Right lobe of liver (tissue), 6 donors: Measurements from ENCODE around the gene SLC44A5. TPM values are rescaled to one million over a fixed set of nuclear protein-coding genes. Genes with fewer than 3 reads are reported as not detected.

Experiments used
- ATAC-seq, 4 donors: fragments of 200-7000 bp; cut with Tn5 transposase; one replicate each; pipeline ENCODE4 v1.9.1; 2020; ENCODE audit warnings: mild to moderate bottlenecking in 4 of 4, moderate library complexity in 4 of 4
- DNase-seq, 3 donors: peaks; one replicate each; pipeline ENCODE4 v3.0.0-alpha.2; 2020
- H3K27ac ChIP-seq, 3 donors: fragments of 200-600 bp; one replicate each; pipeline ENCODE4 v1.8.0; 2022
- H3K27me3 ChIP-seq, 2 donors: fragments of 200-600 bp; one replicate each; pipeline ENCODE4 v1.8.0; 2022
- H3K36me3 ChIP-seq, 4 donors: fragments of 200-600 bp; sonication (generic) in 1 of 4; one replicate each; pipeline versions ENCODE4 v1.5.1 to v1.8.0; 2017 to 2022; ENCODE audit warnings: control low read depth in 1 of 4
- H3K4me1 ChIP-seq, 4 donors: fragments of 200-600 bp; sonication (generic) in 1 of 4; one replicate each; pipeline versions ENCODE4 v1.5.1 to v1.8.0; 2017 to 2022; ENCODE audit warnings: control low read depth in 1 of 4
- H3K4me3 ChIP-seq, 3 donors: fragments of 200-600 bp; one replicate each; pipeline ENCODE4 v1.8.0; 2022
- H3K9me3 ChIP-seq, 4 donors: fragments of 200-600 bp; sonication (generic) in 1 of 4; one replicate each; pipeline versions ENCODE4 v1.5.1 to v1.8.0; 2017 to 2022; ENCODE audit warnings: control low read depth in 1 of 4
- CTCF ChIP-seq, 4 donors: fragments of 200-600 bp in 3 of 4; fragments of 450-650 bp in 1 of 4; IDR thresholded peaks; one replicate each; pipeline versions ENCODE4 v1.5.1 to v1.8.0; 2016 to 2022; ENCODE audit warnings: antibody characterized with exemption in 4 of 4, mild to moderate bottlenecking in 2 of 4
- POLR2A ChIP-seq: fragments of 450-650 bp; IDR thresholded peaks from one replicate; pipeline ENCODE4 v1.6.1; 2017; ENCODE audit warnings: antibody characterized with exemption, mild to moderate bottlenecking
- WGBS: methylation state at CpG from one replicate; pipeline ENCODE4 v1.1.6; 2018; ENCODE audit warnings: low coverage, low lambda C conversion rate; ENCODE audit not compliant: insufficient coverage; ENCODE audit errors: missing lambda C conversion rate; 5-methylcytosine and 5-hydroxymethylcytosine counted together
- intact Hi-C, 2 donors: fragments of 100-400 bp; cut with DNase I; formaldehyde crosslinking; loops; one replicate each; pipeline versions ENCODE4 v1.11.2 to v1.14.1; 2022
- total RNA-seq, 6 experiments: library from RNA; depleted of rRNA in 2 of 6; stranded (reverse); fragments of >200 nt in 2 of 6; fragmentation: NEBNext Ultra II Directional in 3 of 6; extraction: Animal tissue kit (Norgen Biotek cat#: 25700) in 3 of 6; gene quantifications; one replicate each; pipeline versions ENCODE4 v1.1.0 to v1.2.4, GENCODE V29; 2016 to 2023
- donor health status: DM: no; HTN: yes; CAD: no.
- donor health status: DM: no; HTN: no; CAD: no.
- donor health status: DM: no; HTN: no; CAD: no.
- donor health status: DM: no; HTN: yes; CAD: no.
- donor health status: DM: no; HTN: yes; CAD: no.

The SLC44A5 gene
- total RNA-seq, 6 experiments from 2014 or later, result 0.14 to 1.4 (median 0.59) TPM; not detected in 1

DNA sequence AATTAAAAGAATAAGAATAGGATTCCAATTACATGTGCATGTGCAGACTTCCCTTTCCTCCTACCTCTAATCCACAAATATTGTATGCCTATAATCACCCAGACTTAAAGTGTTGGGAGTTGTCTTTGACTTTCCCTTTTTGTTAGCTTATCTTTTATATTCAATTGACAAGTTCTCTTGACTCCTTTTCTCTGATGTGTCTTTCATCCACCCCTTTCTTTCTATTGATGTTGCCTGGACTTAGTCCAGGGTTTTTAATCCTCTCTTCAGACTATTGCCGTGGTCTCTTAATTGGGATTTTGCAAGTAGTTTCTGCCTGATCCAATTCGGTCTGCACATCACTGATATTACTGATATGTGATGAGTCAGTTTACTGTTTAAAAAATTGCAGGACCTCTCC is 305.9 kb downstream of the SLC44A5 start:
- Histone ChIP-seq H3K9me3 (no peaks in the 10 kb centered on the region), H3K27ac (no peak overlapping the region), H3K4me1 (no peaks in the 10 kb centered on the region), H3K27me3 (no peaks in the 10 kb centered on the region), H3K36me3 (no peaks in the 10 kb centered on the region), H3K4me3 (no peak overlapping the region)
- WGBS, result 63% methylated on average over 2 of the region's 2 CpGs
- TF ChIP-seq POLR2A (no peak), CTCF (IDR thresholded peaks at IDR 0.05) (no peak)
- ATAC-seq (no peak), DNase-seq (no peak)
- intact Hi-C loops, result no loop called here

DNA sequence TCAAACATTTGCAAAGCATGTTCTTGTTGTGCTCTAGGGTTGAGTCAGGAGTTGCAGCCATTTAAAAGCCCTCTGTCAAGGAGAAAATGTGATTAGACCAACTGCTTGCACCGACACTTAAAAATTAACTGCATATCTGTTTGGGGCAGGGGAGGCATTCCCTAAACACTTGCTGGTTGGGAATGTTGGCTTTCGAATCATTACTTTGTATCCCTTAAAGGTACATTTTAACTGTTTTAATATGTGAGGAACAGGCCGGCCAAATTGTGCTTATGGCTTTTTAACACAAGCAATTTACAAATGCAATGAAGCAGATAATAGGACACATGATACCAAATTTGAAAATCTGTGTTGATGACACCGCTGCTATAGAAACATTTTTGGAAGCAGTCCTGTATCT is 317.6 kb downstream of the SLC44A5 start:
- DNase-seq (no peak), ATAC-seq (no peak)
- Histone ChIP-seq H3K36me3 (no peaks in the 10 kb centered on the region), H3K9me3 (no peaks in the 10 kb centered on the region), H3K27ac (no peak overlapping the region), H3K4me1 (no peaks in the 10 kb centered on the region), H3K4me3 (no peak overlapping the region), H3K27me3 (no peaks in the 10 kb centered on the region)
- 38% methylated on average over 4 of the region's 4 CpGs for WGBS
- intact Hi-C loops, result no loop called here
- no peak for TF ChIP-seq POLR2A
- TF ChIP-seq CTCF (IDR thresholded peaks at IDR 0.05), result no peak

GRCh38 chr1:75292013-75292412 is 318.9 kb downstream of the SLC44A5 start:
- intact Hi-C loops, result no loop called here
- H3K27ac ChIP-seq, result no peak overlapping the region
- no peak for DNase-seq
- no peak overlapping the region for H3K4me3 ChIP-seq
- no peaks in the 10 kb centered on the region for H3K9me3 ChIP-seq
- no peaks in the 10 kb centered on the region for H3K4me1 ChIP-seq
- no peaks in the 10 kb centered on the region for H3K36me3 ChIP-seq
- no peak for ATAC-seq
- TF ChIP-seq CTCF (IDR thresholded peaks at IDR 0.05), result no peak
- TF ChIP-seq POLR2A, result no peak
- no peaks in the 10 kb centered on the region for H3K27me3 ChIP-seq
- 45% methylated on average over 3 of the region's 3 CpGs for WGBS

DNA sequence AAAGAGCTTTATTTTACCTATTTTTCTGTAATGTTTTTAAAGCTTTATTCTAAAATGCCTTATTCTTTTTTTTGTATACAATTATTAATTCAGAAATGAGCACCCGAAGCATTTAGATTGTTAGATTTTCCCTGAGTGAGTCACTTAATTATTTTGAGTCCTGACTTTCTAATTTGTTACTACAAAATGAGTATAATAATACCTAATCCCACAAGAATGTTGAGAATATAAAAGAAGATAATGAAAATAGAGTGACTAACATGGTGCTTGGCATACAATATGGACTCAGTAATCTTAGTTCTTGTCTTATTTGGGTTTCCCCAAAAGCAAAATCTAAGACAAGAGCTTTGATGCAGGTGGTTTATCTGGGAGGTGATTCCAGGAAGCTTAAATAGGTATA is 334.5 kb downstream of the SLC44A5 start:
- WGBS, result 71% methylated on average over 1 of the region's 1 CpG
- intact Hi-C loops, result no loop called here
- Histone ChIP-seq H3K27ac (no peak overlapping the region), H3K4me3 (no peak overlapping the region), H3K4me1 (no peaks in the 10 kb centered on the region), H3K36me3 (no peaks in the 10 kb centered on the region), H3K9me3 (no peaks in the 10 kb centered on the region), H3K27me3 (no peaks in the 10 kb centered on the region)
- ATAC-seq (no peak), DNase-seq (no peak)
- no peak for TF ChIP-seq CTCF (IDR thresholded peaks at IDR 0.05)

DNA sequence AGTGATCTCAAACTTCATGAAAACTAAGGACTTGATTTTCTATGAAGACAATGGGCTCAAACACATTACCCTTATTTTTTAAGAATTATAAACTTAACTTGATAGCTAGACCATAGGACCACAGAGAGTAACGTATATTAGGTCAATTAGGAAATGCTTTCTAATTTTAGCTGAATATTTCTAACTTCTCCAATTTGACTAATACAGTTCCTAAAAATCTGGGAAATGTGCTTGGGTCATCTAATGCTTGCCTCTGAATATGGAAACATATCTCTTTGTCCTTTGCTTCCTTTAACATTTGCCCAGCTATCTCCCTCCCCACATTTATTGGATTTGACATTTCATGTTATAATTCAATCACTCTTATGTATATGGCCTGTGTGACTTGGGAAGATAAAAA is 335.3 kb downstream of the SLC44A5 start:
- Histone ChIP-seq H3K4me3 (no peak overlapping the region), H3K27ac (no peak overlapping the region), H3K4me1 (no peaks in the 10 kb centered on the region), H3K9me3 (no peaks in the 10 kb centered on the region), H3K27me3 (no peaks in the 10 kb centered on the region), H3K36me3 (no peaks in the 10 kb centered on the region)
- intact Hi-C loops, result no loop called here
- ATAC-seq (no peak), DNase-seq (no peak)
- no peak for TF ChIP-seq CTCF (IDR thresholded peaks at IDR 0.05)
- TF ChIP-seq POLR2A, result no peak
- 39% methylated on average over 1 of the region's 1 CpG for WGBS
